ENCODE measurements around the gene DDR2. TPM values are rescaled to one million over a fixed set of nuclear protein-coding genes. Genes with fewer than 3 reads are reported as not detected.

DDR2 gene
- polyA plus RNA-seq, 1 of the 3 experiments (the other 2 are of a cell fraction): 34.0 TPM

GRCh38 chr1:162609306-162609705, 23.0 kb upstream of the DDR2 start (continued):
- TF ChIP-seq EP300 (IDR thresholded peaks at IDR 0.05; ENCODE audit: borderline replicate concordance in 1 of 2, low read depth in 1 of 2, low read length in 1 of 2) (no peak), RFX5 (IDR thresholded peaks at IDR 0.05; ENCODE audit: low read length) (no peak), FOXJ3 (CRISPR knock-in tag; IDR thresholded peaks at IDR 0.05) (no peak), MEF2A (IDR thresholded peaks at IDR 0.05; ENCODE audit: borderline replicate concordance, low read depth) (no peak), NFIC (IDR thresholded peaks at IDR 0.05; ENCODE audit: borderline replicate concordance) (no peak)
- TF ChIP-seq, protein P1, sequence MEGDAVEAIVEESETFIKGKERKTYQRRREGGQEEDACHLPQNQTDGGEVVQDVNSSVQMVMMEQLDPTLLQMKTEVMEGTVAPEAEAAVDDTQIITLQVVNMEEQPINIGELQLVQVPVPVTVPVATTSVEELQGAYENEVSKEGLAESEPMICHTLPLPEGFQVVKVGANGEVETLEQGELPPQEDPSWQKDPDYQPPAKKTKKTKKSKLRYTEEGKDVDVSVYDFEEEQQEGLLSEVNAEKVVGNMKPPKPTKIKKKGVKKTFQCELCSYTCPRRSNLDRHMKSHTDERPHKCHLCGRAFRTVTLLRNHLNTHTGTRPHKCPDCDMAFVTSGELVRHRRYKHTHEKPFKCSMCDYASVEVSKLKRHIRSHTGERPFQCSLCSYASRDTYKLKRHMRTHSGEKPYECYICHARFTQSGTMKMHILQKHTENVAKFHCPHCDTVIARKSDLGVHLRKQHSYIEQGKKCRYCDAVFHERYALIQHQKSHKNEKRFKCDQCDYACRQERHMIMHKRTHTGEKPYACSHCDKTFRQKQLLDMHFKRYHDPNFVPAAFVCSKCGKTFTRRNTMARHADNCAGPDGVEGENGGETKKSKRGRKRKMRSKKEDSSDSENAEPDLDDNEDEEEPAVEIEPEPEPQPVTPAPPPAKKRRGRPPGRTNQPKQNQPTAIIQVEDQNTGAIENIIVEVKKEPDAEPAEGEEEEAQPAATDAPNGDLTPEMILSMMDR (IDR thresholded peaks at IDR 0.05): no peak
- TF ChIP-seq, protein P2, sequence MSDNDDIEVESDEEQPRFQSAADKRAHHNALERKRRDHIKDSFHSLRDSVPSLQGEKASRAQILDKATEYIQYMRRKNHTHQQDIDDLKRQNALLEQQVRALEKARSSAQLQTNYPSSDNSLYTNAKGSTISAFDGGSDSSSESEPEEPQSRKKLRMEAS (IDR thresholded peaks at IDR 0.05; ENCODE audit: low read depth): no peak

DNA sequence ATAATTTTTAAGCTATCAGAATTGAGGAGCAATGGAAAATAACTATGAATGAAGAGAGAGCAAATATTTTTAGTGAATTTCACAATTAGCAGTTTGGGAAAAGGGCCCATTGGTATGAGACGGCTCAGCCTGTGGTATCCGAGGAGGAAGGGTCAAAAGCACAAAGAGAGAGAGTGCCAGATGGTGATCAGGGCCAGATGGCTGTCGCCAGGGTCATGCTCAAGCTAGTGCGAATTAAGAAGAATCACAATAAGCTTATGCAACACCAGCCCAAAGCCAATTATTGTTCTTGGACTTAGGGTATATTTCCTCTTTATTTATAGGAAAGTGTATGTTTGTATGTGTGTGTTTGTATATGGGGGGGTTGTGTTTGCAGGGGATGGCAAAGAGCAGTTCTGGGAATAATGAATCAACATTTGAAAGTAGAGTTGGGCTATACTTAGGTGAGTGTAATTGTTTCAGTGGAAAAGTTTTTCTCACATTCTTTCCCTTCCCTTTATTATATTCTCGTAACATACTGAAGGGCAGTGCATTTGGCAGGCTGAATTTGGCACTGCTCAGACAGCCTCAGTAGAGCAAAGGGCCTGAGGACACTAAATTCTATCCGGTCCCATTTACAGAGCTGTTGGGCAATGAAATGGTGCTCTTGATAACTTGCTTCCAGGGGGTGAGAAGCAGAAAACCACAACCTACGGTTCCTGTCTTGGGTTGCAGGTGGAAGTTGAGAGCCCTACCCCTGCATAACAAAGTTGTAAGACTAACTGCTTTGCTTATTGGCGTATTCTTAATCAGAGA, 19.5 kb upstream of the DDR2 start:
- no peaks in the 10 kb centered on the region for H3K9me2 ChIP-seq
- no peak for DNase-seq
- H3K36me3 ChIP-seq (replicated peaks in 1 of 2; ENCODE audit: control insufficient read depth in 1 of 2, insufficient read depth in 2 of 2, low read length in 1 of 2): peaks cover 6 to 29% of the 10 kb centered on the region in 2 experiments
- no peaks in the 10 kb centered on the region for H4K20me1 ChIP-seq (ENCODE audit: insufficient read depth)
- H2AFZ ChIP-seq (ENCODE audit: low read depth): no peak overlapping the region; the same call in 1 of the 2 replicates
- CTCF ChIA-PET: interaction anchor here (0.6 to 3.2 kb wide), 39 partner anchors 10 to 572 kb away, joined by 3 to 67 read pairs (median 4); partner anchors contain the start of gene DDR2
- peaks cover 2 to 6% of the 10 kb centered on the region in 2 experiments; a peak in 3 of 4 replicates for H3K4me1 ChIP-seq (ENCODE audit: control insufficient read depth in 1 of 2, insufficient read depth in 2 of 2, low read depth in 1 of 2, low read length in 1 of 2)
- TF ChIP-seq ELF1 (IDR thresholded peaks at IDR 0.05): no peak
- TF ChIP-seq FOXM1 (IDR thresholded peaks at IDR 0.05; ENCODE audit: low read depth): no peak
- no peak for TF ChIP-seq TEAD4 (IDR thresholded peaks at IDR 0.05; ENCODE audit: borderline replicate concordance, insufficient read depth)
- no peak for TF ChIP-seq USF1 (IDR thresholded peaks at IDR 0.05; ENCODE audit: borderline replicate concordance, low read depth)
- no peak for TF ChIP-seq MXI1 (IDR thresholded peaks at IDR 0.05; ENCODE audit: low read depth, low read length)
- TF ChIP-seq, protein P2 (IDR thresholded peaks at IDR 0.05; ENCODE audit: low read depth): no peak
- no peak for TF ChIP-seq CHD2 (IDR thresholded peaks at IDR 0.05; ENCODE audit: low read length, partially characterized antibody)
- no peak for TF ChIP-seq FOSL2 (IDR thresholded peaks at IDR 0.05; ENCODE audit: borderline replicate concordance, low read depth)
- TF ChIP-seq YY1 (IDR thresholded peaks at IDR 0.05; ENCODE audit: low read depth): no peak
- TF ChIP-seq SIN3A (IDR thresholded peaks at IDR 0.05; ENCODE audit: borderline replicate concordance, low read depth, low read length): no peak
- TF ChIP-seq GATA2 (CRISPR knock-in tag; IDR thresholded peaks at IDR 0.05): no peak
- no peak for TF ChIP-seq RCOR1 (IDR thresholded peaks at IDR 0.05; ENCODE audit: low read length)
- TF ChIP-seq JUND (IDR thresholded peaks at IDR 0.05): no peak
- TF ChIP-seq, protein P3, sequence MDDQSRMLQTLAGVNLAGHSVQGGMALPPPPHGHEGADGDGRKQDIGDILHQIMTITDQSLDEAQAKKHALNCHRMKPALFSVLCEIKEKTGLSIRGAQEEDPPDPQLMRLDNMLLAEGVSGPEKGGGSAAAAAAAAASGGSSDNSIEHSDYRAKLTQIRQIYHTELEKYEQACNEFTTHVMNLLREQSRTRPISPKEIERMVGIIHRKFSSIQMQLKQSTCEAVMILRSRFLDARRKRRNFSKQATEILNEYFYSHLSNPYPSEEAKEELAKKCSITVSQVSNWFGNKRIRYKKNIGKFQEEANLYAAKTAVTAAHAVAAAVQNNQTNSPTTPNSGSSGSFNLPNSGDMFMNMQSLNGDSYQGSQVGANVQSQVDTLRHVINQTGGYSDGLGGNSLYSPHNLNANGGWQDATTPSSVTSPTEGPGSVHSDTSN (IDR thresholded peaks at IDR 0.05): no peak
- TF ChIP-seq TCF12 (IDR thresholded peaks at IDR 0.05): no peak
- WGBS (ENCODE audit: low lambda C conversion rate): 84% methylated on average over 8 of the region's 8 CpGs
- H3K27ac ChIP-seq (ENCODE audit: low read depth in 2 of 2, low read length in 1 of 2): no peak overlapping the region
- no peak overlapping the region for H3K4me3 ChIP-seq (ENCODE audit: low read depth in 2 of 2, low read length in 1 of 2)
- POLR2A ChIA-PET: no interaction called here
- H3K27me3 ChIP-seq (ENCODE audit: insufficient read depth): no peaks in the 10 kb centered on the region
- H3F3A ChIP-seq (replicated peaks; ENCODE audit: insufficient read depth): peaks cover 18% of the 10 kb centered on the region
- H3K9me3 ChIP-seq: peaks cover 15% of the 10 kb centered on the region
- no peak overlapping the region for H3K9ac ChIP-seq
- H3K4me2 ChIP-seq: no peak overlapping the region
- no peaks in the 10 kb centered on the region for H3K79me2 ChIP-seq (ENCODE audit: insufficient read depth)
